Stimulated activated CD8-positive, alpha-beta memory T cell treated with anti-CD3 and anti-CD28 coated beads, Interleukin-12 subunit alpha, Interleukin-12 subunit beta, amount 100 ng/mL, for 4 hours (primary cell): Measurements from ENCODE around the gene SCLT1.

Source experiments
- DNase-seq: peaks from one replicate; pipeline ENCODE4 v3.0.0-alpha.2; 2020; ENCODE audit warnings: low read depth

The SCLT1 gene

GRCh38 chr4:128869776-128870509 lies 223.4 kb downstream of the SCLT1 start:
- DNase-seq: no peak

GRCh38 chr4:128868758-128869157 lies 224.6 kb downstream of the SCLT1 start:
- DNase-seq: no peak

GRCh38 chr4:128866691-128867090 lies 226.6 kb downstream of the SCLT1 start:
- DNase-seq: no peak

- no peak for DNase-seq
These were observed 227.1 kb downstream of the SCLT1 start for GRCh38 chr4:128866269-128866668.

- DNase-seq: no peak
These were observed 228.2 kb downstream of the SCLT1 start for GRCh38 chr4:128865132-128865531.

- DNase-seq: peak; percentile 21
These were observed 229.8 kb downstream of the SCLT1 start for GRCh38 chr4:128863312-128864075.

- DNase-seq: peak; percentile 21
These were observed 230.6 kb downstream of the SCLT1 start for GRCh38 chr4:128862608-128863311.

GRCh38 chr4:128861856-128862518 lies 231.4 kb downstream of the SCLT1 start:
- no peak for DNase-seq

- DNase-seq: no peak
These were observed 233.3 kb downstream of the SCLT1 start for GRCh38 chr4:128859887-128860677.

GRCh38 chr4:128858879-128859671 lies 234.3 kb downstream of the SCLT1 start:
- DNase-seq: no peak

GRCh38 chr4:128856246-128856645 lies 237.1 kb downstream of the SCLT1 start:
- no peak for DNase-seq

- DNase-seq: no peak
These were observed 237.7 kb downstream of the SCLT1 start for GRCh38 chr4:128855621-128856020.

- DNase-seq: no peak
These were observed 238.9 kb downstream of the SCLT1 start for GRCh38 chr4:128854433-128854832.

- DNase-seq: no peak
These were observed 239.6 kb downstream of the SCLT1 start for GRCh38 chr4:128853741-128854140.

- DNase-seq: no peak
These were observed 243.1 kb downstream of the SCLT1 start for GRCh38 chr4:128850252-128850651.

- no peak for DNase-seq
These were observed 244.9 kb downstream of the SCLT1 start for GRCh38 chr4:128848461-128848860.

- DNase-seq: no peak
These were observed 246.1 kb downstream of the SCLT1 start for GRCh38 chr4:128847082-128847724.

GRCh38 chr4:128846063-128846462 lies 247.3 kb downstream of the SCLT1 start:
- DNase-seq: no peak

GRCh38 chr4:128844931-128845330 lies 248.4 kb downstream of the SCLT1 start:
- no peak for DNase-seq

- DNase-seq: no peak
These were observed 251.9 kb downstream of the SCLT1 start for GRCh38 chr4:128841402-128841801.
